ENCODE measurements around the gene TAOK3.

- TF ChIP-seq CTCF (IDR thresholded peaks at IDR 0.05) (no peak), POLR2A (IDR thresholded peaks at IDR 0.05; ENCODE audit: low read depth) (no peak), POLR2AphosphoS5 (IDR thresholded peaks at IDR 0.05) (no peak), EP300 (IDR thresholded peaks at IDR 0.05) (no peak)
Observed at GRCh38 chr12:118109088-118109487, 263.6 kb downstream of the TAOK3 start.

Measured in esophagus muscularis mucosa (tissue), 4 donors.